GM18499 (cell line): Measurements from ENCODE around the gene CCDC70.

ENCODE experiments used
- ATAC-seq: cut with Tn5 transposase; IDR thresholded peaks from one replicate; pipeline ENCODE4 v1.9.1; 2021; ENCODE audit warnings: moderate number of reproducible peaks; ENCODE audit not compliant: insufficient read depth, unreplicated experiment

CCDC70 gene

DNA sequence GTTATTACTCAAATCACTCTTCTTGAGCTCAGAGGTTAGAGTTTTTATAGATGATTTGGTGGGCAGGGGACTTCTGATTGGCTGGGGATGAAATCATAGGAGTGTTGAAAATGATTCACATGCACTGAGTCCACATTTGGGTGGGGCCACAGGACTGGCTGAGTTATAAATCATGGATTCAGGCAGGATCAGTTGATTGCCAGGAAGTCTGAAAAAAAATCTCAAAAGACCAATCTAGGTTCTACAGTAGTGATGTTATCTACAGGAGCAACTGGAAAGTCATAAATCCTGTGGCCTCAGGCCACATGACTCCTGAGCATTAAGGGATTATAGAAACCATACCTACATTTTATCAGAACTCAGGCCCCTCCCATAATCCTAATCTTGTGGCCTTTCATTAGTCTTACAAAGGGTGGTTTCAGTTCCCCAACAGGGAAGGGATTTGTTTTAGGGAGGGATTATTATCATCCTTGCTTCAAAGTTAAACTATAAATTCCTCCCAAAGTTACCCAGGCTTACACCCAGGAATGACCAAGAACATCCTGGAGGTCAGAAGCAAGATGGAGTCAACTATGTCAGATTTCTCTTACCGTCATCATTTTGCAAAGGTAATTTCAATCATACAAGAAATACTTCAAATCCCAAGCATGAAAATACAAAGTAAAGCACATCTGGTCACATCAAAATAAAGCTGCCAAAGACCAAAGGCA, 5.6 kb upstream of the CCDC70 start:
- no peak for ATAC-seq

DNA sequence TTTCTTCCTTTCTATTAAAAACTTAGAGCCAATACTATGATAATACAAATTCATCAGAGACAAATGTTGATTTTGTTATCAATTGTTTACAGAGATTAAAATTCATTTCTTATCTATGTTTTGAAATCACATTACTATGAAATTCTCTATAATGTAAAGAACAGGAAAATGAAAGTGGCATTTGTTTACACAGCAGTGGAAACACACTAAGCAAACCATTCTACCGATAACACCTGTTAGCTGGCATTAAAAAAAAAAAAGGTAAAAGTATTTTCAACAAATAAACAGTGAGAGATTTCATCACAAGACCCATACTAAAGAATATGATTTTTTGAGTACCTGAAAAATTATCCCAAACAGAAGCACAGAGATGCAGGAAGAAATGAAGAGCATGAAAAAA, 4.8 kb upstream of the CCDC70 start:
- no peak for ATAC-seq

DNA sequence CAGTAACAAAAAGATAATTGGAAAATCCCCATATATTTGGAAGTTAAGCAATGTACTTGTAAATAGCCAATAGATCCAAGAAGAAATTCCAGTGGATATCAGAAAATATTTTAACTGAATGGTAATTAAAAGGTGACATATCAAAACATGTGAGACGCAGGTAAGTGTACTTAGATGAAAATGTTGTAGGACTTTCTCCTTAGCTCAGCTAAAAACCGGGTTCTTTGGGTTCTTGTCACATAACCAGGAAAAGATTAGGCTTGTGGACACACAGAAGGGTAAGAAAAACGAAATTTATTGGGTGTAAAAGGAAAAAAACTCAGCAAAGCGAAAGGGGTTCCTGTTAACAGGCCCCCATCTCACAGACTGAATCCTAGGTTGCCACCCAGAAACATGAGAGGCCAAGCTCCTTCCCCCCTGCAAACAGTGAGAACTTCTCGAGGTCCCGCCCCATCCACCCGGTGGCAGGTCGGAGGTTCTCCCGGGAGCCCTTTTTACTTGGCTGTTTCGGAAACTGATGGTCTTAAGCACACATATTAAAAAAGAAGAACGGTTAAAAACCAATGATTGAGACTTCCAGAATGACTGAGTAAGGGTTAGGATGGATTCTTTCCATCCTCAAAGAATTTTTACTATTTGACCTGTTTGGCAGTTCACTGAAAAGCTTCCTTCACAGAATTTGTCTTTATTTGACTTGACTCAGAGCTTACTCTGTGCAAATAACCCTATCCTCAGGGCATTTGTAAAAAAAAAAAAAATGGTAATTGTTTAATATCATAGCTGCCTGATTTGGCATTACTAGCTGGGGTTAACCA, 3.1 kb upstream of the CCDC70 start:
- no peak for ATAC-seq

DNA sequence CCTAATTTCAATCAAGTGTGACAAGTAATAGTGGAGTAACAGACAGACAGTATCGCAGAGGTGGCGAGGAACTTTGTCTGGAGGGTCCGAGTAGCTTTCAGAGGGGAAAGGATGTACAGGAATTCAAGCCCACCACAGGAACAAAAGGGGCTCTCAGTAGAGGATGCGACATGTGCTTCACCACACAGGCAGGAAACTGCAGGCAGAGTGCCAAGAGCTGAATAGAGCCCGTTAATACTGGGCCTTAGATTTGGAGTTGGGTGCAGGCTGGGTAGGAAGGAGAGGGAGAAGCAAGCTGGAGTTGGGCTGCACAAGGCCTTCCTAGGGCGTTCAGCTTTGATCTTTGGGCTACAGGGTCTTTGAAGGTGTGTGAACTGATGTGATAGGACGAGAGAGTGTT, 1.2 kb downstream of the CCDC70 start:
- no peak for ATAC-seq

DNA sequence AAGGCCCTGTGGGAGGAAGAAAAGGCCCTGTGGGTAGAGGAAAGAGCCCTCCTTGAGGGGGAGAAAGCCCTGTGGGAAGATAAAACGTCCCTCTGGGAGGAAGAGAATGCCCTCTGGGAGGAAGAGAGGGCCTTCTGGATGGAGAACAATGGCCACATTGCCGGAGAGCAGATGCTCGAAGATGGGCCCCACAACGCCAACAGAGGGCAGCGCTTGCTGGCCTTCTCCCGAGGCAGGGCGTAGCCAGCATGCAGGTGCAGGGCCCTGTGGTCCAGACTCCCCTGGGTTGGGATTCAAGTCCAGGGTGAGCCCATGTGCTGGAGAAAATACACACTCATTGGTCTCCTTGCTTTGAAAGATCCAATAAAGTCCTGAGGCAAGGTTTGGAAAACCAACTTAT, 4.1 kb downstream of the CCDC70 start:
- no peak for ATAC-seq

DNA sequence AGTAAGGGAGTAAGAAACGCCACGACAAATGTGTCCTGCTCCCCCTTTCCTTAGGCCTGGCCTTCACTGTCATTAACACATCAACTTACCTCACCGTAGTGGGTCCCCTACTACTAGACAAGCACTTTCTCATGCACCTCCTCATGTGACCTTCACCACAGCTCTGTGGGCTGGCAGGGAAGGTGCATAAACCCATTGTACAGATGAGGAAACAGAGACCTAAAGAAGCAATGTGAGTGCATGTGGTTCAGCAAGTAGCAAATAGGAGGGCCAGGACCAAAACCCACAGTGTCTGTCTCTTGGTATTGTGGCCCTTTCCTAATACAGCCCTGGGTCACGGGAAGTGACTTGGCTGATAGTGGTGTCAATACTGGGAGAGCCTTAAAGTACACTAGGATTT, 5.3 kb downstream of the CCDC70 start:
- ATAC-seq, result no peak

DNA sequence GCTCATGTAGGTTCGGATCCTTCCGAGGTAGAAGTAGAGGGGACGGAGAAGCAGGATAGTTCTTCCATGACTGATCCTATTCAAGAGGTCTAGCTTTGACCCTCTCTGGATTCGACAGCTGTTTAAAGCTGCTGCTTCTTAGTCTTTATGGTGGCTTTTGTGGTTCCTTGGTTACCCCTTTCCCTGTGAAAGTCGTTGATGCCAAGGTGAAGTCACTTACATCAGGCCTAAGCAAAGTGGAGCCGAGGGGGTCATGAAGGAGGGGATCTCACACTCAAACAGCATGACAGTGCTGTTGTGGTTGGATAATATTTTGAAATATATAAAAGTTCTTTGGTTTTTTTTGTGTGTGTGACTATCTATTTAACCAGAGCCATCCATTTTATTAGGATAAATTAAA, 8.1 kb downstream of the CCDC70 start:
- ATAC-seq, result no peak

DNA sequence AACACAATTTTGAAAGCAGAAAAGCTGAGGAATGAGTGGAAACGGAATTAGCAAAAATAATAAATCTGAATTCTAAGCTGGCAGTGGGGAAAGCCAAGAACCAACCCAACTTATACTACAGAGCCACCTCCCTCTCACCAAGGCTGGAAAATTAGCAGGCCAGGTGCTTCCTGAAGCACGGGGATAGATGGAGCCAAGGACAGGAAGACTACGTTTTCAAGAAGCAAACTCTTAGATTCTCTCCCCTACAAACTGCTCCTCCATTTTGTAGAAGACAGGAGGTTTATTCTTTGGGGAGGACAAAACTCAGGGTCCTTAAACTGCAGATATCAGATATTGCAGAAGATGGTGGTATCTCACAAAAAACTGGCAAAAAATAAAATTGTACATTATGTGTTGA, 8.8 kb downstream of the CCDC70 start:
- ATAC-seq, result no peak

DNA sequence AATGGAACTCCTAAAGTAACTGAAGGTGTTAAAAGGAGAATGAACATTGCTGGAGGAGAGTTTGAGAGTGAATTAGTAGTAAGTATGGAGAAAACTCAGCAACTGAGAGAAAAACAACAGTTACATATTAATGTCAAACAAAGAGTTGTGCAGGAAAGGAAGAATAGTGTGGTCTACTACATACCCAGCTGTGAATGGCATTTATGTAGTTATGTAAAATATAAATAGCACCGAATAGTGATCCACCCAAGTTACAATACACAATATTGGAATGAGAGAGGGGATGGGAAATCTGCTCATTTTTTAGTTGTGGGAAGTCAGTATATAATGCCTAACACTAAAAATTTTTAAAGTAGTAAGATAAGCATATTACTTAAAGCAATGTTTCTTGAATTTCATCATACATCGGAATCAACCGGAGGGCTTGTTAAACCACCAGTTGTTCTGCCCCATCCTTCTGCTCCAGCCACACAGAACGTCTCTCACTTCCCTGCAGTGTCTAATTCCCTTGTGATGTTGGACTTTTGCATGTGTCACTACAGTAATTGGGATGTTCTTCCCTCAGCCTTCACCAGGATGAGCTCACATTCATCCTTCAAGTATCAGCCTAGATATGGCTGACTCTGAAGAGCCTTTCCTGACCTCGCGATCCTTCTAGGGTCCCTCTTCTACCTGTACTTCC, 11.5 kb downstream of the CCDC70 start:
- no peak for ATAC-seq

DNA sequence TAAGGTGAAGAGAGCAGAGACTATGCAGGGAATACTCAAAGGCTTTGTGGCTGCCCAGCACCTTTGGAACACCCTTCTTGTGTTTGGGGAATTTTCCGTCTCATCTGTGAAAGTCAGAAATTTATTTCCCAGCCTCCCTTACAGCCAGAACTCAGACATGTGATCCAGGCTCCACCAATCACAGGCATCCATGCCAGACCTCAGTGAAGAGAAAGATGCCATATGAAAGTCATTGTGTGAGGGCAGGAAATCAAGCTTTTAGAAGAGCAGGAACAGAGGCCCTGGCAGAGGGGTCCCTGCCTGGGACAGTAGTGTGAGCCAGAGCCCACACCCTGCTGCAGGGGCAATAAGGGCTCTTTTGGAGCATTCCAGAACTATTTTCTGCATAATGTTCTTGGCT, 12.1 kb downstream of the CCDC70 start:
- no peak for ATAC-seq

DNA sequence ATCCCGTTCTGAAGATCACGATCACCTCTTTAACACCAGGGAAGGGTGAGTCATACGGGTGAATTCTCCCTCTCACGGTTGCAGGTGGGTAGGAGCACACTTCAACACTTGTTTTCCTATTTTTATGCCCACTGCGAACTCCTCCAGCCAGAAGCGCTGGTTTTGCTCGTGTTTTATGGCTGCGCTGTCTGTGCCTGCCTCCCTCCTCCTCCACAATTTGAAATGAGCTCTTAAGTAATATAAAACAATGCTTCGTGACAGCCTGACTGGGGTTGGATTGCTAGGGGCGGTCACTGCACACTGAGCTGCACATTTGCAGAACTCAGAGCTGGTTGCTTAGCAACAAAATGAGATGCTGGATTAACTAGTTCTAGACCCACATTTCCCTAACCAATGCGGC, 12.9 kb downstream of the CCDC70 start:
- ATAC-seq, result no peak

DNA sequence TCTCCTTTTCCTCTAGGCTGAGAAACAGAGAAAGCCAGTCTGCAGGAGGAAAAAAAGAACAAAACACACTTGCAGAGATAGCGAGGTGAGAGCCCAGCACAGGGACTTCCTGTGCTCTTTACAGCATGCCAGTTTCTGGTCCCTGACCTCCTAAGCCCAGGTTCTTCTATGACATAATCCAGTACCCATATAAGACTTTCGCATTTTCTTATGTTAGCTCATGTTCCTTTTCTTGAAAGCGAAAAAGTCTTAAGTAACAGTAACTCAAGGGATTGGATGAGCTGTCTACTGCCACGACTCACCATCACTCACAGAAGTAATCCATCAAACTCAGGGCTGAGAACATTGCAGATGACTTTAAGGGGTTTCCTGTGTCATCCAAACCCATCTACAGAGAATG, 17.4 kb downstream of the CCDC70 start:
- ATAC-seq, result no peak

DNA sequence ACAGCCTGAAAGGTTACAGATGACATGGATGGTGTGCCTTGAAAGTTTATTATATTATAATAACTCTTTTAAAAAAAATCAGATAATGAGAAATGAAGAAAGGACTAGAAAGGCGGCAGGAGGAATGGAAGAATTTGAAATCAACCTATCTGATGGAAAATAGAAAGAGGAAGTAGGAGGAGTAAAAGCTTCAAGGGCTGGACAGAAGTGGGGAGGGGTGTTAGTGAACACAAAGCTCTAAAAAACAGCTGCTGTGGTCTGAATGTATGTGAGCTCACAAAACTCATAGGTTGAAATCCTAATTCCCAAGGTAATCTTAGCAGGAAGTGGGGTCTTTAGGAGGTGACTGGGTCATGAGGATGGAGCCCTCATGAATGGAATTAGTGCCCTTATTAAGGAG, 19.5 kb downstream of the CCDC70 start:
- no peak for ATAC-seq

DNA sequence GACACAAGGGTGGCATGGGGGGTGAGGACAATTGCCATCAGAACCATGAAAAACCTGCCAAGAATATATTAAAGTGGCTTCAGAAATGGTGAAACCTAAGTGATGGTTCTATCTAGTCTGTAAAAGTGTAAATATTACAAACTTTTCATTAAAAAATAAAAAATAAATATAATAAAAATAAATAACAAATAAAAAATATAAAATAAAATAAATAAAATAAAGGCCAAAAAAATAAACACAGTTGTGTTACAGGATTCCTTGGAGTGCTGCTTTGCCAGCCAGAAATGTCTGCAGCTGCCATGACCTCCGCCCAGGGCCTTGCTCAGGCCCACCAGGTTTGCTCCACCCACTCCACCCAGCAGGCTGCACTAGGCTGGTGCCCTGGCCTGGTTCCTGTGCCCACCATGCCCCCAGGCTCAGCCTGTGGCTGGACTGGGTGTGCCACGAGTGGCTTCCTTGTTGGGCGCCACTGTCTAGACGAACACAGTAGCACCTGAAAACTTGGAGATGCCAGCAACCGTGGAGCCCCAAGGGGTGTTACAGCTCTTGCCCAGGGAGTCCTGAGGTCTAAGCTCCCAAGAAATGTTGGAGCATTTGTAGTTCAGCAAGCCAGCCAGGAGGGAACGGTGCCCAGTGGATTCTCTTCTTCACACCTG, 20.9 kb downstream of the CCDC70 start:
- ATAC-seq, result no peak

DNA sequence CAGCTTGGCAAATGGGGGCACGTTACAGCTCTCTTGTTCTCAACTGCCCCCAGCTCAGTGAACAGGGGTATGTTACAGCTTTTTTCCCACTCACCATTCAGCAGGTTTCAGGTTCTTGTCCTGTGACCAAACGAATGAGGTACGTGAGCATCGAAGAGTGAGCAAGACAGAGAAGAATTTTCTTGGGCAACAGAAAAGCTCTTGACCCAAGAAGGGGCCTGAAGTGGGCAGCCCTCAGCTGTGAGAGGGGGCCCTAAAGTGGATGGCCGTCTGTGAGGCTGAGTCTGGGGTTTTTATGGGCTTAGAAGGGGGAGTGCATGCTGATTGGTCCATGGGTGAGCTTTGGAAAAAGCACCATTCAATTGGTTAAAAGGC, 21.4 kb downstream of the CCDC70 start:
- no peak for ATAC-seq

DNA sequence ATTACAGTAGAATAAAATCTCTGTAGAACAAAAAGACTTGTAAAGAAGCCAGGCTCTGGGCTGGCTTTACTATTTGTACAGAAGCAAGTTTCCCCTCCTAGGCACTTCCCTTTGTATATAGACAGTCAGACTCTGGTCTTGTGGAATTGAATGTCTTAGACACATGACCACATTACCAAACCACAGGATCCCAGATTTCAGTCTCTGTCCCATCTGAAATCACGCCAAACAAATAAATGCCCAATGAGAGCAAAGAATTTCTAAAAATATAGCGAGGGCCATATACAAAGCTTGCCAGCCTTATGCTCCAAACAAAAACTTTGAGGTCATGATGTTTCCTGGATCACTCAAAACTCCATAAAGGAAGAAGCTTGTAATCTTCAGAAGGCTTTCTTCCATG, 23.9 kb downstream of the CCDC70 start:
- no peak for ATAC-seq

DNA sequence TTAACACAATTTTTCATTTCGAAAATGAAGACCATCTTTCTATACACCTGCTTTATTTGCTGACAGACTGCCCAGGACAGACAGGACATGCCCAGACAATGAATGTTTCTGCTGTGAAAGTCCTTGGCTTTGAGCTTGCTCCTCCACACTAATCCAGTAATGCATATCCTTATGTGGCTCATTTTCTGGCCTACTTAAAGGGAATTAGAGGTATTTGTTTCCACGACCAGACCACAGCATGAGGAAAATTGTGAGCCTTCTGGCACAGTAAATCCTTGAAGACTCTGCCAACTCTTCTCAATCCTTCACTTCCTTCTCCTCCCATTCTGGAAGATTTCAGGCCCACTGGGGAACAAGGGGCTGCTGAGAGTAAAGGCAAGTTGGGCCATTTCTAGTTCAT, 25.7 kb downstream of the CCDC70 start:
- ATAC-seq, result no peak

DNA sequence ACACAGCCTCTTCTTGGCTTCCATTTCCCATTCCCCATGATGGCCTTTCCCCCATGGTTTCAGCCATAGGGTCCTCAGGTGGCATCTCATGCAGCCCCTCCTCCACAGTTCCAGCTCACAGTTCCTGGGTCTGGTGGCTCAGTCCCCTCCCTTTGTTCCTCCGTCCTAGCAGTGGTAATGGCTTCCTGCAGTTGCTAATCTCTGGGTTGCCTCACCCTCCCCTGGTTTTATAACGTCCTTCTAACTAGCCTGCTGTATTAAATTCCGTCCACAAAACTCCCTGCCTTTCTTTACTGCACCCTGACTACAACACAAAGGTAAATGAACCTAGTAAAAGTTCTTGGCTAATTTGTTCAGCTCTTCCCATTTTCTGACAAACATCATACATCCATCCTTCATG, 30.9 kb downstream of the CCDC70 start:
- ATAC-seq, result no peak

DNA sequence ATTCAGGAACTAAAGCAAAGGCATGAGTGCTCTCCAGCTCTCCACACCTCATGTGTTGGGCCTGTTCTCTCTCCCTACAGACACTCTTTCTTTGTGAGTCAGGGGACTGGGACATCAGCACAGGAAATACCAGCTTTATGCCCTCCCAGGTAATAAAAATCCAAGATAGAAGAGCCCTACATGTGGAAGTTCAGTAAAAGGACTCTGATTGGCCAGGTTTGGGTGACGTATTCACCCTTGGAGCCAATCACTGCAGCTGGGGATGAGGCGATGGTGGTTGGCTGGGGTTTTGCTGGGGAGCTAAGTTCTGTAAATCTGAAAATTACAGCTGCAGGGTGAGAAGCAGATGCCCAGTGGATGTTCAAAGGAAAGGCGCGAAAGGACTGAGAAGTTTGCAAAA, 32.5 kb downstream of the CCDC70 start:
- ATAC-seq, result no peak

DNA sequence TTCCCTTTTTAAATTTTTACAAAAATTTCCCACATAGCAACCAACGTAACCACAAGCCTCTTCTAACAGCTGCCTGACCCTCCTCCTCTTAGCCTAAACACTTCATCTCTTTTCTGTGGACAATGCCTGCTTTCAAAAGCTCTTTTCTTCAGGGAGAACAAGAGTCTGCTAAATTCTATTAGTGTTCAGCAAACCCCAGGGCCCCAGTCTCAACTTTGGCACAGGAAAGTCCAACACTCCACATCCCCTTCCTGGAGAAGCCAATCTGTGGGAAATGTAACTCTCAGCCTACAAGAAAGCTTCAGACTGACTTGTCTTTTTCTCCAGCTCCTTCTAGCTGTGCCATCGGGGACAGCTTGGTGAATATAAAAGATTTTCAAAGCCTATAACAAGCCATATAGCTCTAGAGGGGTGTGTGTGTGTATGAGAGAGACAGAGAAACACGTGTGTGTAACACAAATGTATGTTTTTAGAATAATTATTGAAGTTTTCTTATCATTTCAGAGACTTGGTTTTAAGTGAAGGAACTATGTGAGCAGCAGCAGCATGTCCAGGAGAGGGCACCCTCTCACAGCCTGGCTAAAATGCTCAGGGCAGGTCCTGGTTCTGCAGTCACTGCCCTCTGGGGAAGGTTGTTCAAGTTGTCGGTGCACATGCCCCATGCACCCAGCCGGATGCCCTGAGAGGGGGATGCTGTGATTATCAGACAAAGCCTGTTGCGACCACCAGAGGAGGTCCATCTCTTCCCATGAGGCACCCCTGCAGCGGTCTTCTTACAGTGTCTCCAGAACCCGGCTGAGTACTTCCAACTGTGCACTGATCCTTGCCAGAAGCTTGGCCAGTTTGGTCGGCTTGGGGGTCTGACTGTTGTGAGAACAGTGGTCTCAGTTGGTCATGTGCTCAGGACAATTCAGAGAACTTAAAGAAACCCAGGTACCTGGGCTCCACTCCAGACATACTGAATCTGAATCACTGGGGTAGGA, 34.4 kb downstream of the CCDC70 start:
- ATAC-seq, result no peak
